Lung (tissue), 12 donors: ENCODE results near the gene DOCK4. TPM values are rescaled to one million over a fixed set of nuclear protein-coding genes. Genes with fewer than 3 reads are reported as not detected.

Experiments
- ATAC-seq: fragments of 200-7000 bp; cut with Tn5 transposase; one replicate; pipeline ENCODE4 v1.9.1; 2020; ENCODE audit warnings: moderate number of reproducible peaks; ENCODE audit not compliant: insufficient read depth, low FRiP score
- DNase-seq, 3 donors: peaks; one replicate each; pipeline ENCODE4 v3.0.0-alpha.2; 2013 to 2017
- H3K27ac ChIP-seq, 2 donors: one replicate each; pipeline ENCODE4 v1.5.1; 2013; ENCODE audit warnings: mild to moderate bottlenecking in 2 of 2, moderate library complexity in 2 of 2, control low read depth in 1 of 2, inconsistent platforms in 1 of 2, low read depth in 1 of 2, low read length in 1 of 2
- H3K27me3 ChIP-seq, 3 donors: one replicate each; pipeline ENCODE4 v1.5.1; 2013; ENCODE audit warnings: low read length in 2 of 3; ENCODE audit not compliant: control insufficient read depth in 3 of 3, insufficient read depth in 3 of 3
- H3K36me3 ChIP-seq, 4 donors: one replicate each; pipeline ENCODE4 v1.5.1; 2013; ENCODE audit warnings: low read length in 4 of 4, mild to moderate bottlenecking in 1 of 4, moderate library complexity in 1 of 4; ENCODE audit not compliant: control insufficient read depth in 4 of 4, insufficient read depth in 4 of 4
- H3K4me1 ChIP-seq, 5 donors: one replicate each; pipeline ENCODE4 v1.5.1; 2013; ENCODE audit warnings: low read length in 5 of 5, mild to moderate bottlenecking in 2 of 5, moderate library complexity in 1 of 5; ENCODE audit not compliant: control insufficient read depth in 5 of 5, insufficient read depth in 5 of 5
- H3K4me3 ChIP-seq: one replicate; pipeline ENCODE4 v1.5.1; 2013; ENCODE audit warnings: mild to moderate bottlenecking, control low read depth, moderate library complexity
- H3K9ac ChIP-seq, 2 donors: one replicate each; pipeline ENCODE4 v1.5.1; 2013; ENCODE audit warnings: low read length in 2 of 2, control low read depth in 1 of 2; ENCODE audit not compliant: insufficient read depth in 1 of 2
- H3K9me3 ChIP-seq, 4 donors: one replicate each; pipeline ENCODE4 v1.5.1; 2013; ENCODE audit warnings: low read length in 3 of 4, mild to moderate bottlenecking in 1 of 4, moderate library complexity in 1 of 4; ENCODE audit not compliant: control insufficient read depth in 4 of 4, insufficient read depth in 3 of 4
- CTCF ChIP-seq: IDR thresholded peaks from 2 replicates; pipeline ENCODE4 v1.5.1; 2012; ENCODE audit warnings: mild to moderate bottlenecking; ENCODE audit errors: control extremely low read depth, extremely low read depth
- WGBS, 2 donors: extraction: QIAGEN DNeasy Blood & Tissue Kit; methylation state at CpG; one replicate each; pipeline ENCODE4 v1.1.7; 2013; 5-methylcytosine and 5-hydroxymethylcytosine counted together
- polyA plus RNA-seq, 2 donors: library from polyadenylated mRNA; stranded (reverse); fragments of 200-250 nt; gene quantifications; one replicate each; pipeline ENCODE4 v1.2.1, GENCODE V29; 2013
- total RNA-seq, 2 donors: library from RNA; depleted of rRNA in 1 of 2; stranded (reverse); fragments of >200 nt in 1 of 2; gene quantifications; one replicate each; pipeline ENCODE4 v1.2.1, GENCODE V29; 2014 to 2021
- donor health status: control.
- donor health status: control.
- donor health status: Bipolar disorder and iron deficiency.
- donor health status: healthy.
- donor health status: DM: yes; HTN: yes; CAD: no.

DOCK4 gene
- total and polyA plus RNA-seq, 4 donors = 18.7 to 163 (median 40.3) TPM

DNA sequence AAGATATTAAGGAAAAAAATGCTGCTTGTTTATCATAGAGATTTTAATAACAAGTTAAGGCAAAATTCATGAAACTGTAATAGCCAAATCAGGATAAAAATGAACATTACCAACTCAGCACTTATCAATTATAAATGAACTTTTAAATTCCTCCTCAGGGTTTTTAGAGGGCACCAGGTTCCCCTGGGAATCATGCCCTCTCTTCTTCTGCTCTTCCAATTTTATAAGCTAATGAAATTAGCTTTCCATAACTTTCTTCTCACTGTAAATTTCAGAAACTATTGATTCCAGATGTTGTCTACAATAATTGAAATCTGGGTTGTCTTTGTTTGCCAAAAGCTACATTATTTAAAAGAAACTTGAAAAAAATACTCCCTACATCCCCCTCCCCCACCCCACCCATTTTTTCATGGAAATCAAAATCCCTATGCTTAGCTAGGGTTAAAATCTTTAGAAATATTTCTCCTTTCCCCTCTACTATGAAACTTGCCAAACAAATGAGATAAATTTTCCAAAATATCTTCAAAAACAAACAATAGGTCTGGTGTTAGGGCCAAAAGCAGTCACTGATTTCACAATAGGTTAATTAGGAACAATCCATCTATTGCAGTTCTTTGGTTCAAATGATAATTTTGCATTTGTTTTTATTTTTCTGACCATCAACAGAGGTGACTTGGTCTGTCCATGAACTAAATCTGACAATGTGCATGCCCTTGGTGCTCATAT lies 187.7 kb downstream of the DOCK4 start:
- no peak for TF ChIP-seq CTCF
- Histone ChIP-seq H3K27ac (no peak overlapping the region), H3K9me3 (no peaks in the 10 kb centered on the region), H3K9ac (no peak overlapping the region), H3K4me1 (peaks cover 3 to 20% (median 13%) of the 10 kb centered on the region in 5 donors), H3K4me3 (no peak overlapping the region), H3K36me3 (no peaks in the 10 kb centered on the region), H3K27me3 (no peaks in the 10 kb centered on the region)
- ATAC-seq (no peak), DNase-seq (peak in 2 of 3 donors; percentile 50 to 65)

DNA sequence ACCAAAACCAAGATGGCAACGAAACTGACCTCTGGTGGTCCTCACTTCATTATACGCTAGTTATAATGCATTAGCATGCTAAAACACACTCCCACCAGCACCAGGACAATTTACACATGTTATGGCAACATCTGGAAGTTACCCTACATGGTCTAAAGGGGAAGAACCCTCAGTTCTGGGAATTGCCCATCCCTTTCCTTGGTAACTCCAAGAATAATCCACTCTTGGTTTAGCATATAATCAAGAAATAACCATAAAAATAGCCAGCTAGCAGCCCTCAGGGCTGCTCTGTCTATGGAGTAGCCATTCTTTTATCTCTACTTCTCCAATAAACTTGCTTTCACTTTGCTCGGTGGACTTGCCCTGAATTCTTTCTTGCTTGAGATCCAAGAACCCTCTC lies 191.1 kb downstream of the DOCK4 start:
- ATAC-seq = no peak
- H3K36me3 ChIP-seq = no peaks in the 10 kb centered on the region
- peaks cover 0 to 19% (median 11%) of the 10 kb centered on the region in 5 donors for H3K4me1 ChIP-seq
- TF ChIP-seq CTCF = no peak
- no peaks in the 10 kb centered on the region for H3K27me3 ChIP-seq
- H3K9me3 ChIP-seq = no peaks in the 10 kb centered on the region
- H3K4me3 ChIP-seq = no peak overlapping the region
- WGBS, 2 donors = 87 to 97% methylated on average over 3 of the region's 3 CpGs
- DNase-seq = no peak
- H3K9ac ChIP-seq = no peak overlapping the region
- H3K27ac ChIP-seq = no peak overlapping the region

GRCh38 chr7:112014347-112014746 lies 191.9 kb downstream of the DOCK4 start:
- Histone ChIP-seq H3K9ac (no peak overlapping the region), H3K4me3 (no peak overlapping the region), H3K9me3 (no peaks in the 10 kb centered on the region), H3K27me3 (no peaks in the 10 kb centered on the region), H3K4me1 (peaks cover 0 to 17% (median 11%) of the 10 kb centered on the region in 5 donors), H3K36me3 (no peaks in the 10 kb centered on the region), H3K27ac (no peak overlapping the region)
- no peak for TF ChIP-seq CTCF
- DNase-seq (no peak), ATAC-seq (no peak)
- WGBS, 2 donors = 93% methylated on average over 1 of the region's 1 CpG

DNA sequence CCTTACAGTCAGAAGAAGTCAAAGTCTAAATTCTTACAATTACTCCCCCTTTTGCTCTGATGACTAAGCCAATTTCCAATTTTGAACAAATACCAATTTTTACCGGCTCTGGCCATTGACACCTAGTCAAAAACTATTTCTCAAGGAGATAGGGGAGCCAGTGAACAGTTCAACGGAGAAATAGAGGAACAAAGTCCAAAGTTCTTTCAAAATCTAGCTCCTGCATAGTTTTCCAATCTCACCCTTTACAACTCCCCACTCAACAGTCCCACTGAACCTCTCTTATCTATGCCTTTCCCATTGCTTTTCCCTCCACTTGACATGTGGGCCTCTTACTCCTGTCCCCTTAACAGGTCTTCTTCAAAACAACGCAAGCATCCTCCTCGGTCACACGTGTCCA lies 192.9 kb downstream of the DOCK4 start:
- WGBS, 2 donors = 91 to 93% methylated on average over 5 of the region's 5 CpGs
- no peak overlapping the region for H3K27ac ChIP-seq

More for the DNA sequence above, 192.9 kb downstream of the DOCK4 start:
- no peak overlapping the region for H3K4me3 ChIP-seq
- H3K9ac ChIP-seq = no peak overlapping the region
- H3K9me3 ChIP-seq = no peaks in the 10 kb centered on the region
- no peak for TF ChIP-seq CTCF
- ATAC-seq (no peak), DNase-seq (no peak)
- no peaks in the 10 kb centered on the region for H3K36me3 ChIP-seq
- no peaks in the 10 kb centered on the region for H3K27me3 ChIP-seq
- H3K4me1 ChIP-seq = peaks cover 0 to 15% (median 11%) of the 10 kb centered on the region in 5 donors
